NCI-H526 (cell line): ENCODE results near the gene LYSET.
"Not testable (repeated sequence)": the region's sequence is repeated elsewhere in the genome, so short reads cannot be mapped to it uniquely, and the experiment has no call there.

Experiments used
- DNase-seq, 2 experiments: peaks; one replicate each; lab custom pipeline; 2025; lab: John Stamatoyannopoulos, UW

The LYSET gene, protein sequence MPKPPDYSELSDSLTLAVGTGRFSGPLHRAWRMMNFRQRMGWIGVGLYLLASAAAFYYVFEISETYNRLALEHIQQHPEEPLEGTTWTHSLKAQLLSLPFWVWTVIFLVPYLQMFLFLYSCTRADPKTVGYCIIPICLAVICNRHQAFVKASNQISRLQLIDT

DNA sequence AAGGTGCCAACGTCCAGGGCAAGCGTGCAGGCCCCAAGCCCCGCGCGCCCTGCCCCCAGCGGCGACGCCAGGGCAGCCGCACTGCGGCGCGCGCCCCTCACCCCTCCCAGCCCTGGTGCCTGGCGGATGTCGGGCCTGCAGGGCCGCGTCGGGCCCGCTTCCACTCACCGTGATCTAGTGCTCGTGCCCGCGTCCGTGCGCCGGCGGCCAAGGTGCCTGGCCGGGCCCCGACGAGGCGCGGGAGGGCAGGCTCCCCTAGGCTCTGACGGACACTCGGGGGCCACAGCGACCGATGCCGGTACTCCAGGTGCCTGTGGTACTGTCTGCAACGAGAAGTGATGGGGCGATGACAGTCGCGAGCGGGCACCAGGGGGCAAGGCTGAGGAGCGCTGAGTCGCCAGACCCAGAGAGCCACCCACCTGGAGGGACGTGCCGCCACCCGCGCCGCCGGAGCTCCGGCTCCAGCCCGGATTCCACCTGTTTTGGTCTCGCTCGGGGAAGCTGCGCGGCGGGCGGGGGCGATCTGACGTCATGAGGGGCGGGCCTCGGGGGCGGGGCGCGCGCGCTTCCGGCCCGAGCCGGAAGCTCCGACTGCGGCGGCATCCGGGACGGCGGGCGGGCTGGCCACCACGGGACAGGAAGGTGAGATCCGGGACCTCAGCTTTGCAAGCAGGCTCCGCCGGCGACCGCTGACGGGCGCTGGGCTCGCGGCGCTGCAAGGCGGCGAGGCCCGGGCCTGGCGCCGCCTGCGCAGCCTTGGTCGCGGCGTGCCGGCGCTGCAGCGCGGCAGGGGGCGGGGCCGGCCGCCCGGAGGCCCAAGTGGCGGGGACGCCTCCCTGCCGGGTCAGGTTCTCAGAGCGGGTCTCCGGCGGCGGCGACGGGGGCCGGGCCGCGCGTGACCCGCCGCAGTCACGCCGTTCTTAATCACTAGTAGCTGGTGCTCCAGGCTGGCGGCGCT, at the start of gene LYSET, which contains the start of gene MOAP1:
Gene LYSET (plus strand): TSS at position 927 of the 958 bp plus-strand sequence. CDS start 89 bp downstream, outside the sequence.
Gene MOAP1 (minus strand): TSS at position 507 of the 958 bp plus-strand sequence. CDS start 655 bp downstream, outside the sequence.
- DNase-seq = peak; percentile 73 to 92

DNA sequence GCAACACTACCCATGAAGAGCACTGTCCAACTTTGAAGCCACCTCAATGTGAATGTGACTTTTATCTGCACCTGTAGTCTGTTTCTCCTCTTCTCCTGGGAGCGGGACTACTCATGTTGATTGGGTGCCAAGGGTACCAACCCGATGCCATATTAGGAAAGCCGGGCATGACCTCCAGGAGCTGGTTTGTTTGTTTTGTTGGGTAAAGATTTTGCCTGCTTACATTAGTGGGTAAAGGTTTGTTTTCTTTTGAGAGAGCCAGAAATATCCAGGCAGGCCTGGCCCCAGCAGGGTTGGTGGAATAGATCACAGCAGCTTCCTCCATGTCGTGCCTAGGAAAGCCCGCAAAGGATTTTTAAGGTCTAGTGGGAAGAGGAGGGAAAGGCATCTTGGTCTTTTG, 49.7 kb upstream of the LYSET start:
- no peak for DNase-seq

DNA sequence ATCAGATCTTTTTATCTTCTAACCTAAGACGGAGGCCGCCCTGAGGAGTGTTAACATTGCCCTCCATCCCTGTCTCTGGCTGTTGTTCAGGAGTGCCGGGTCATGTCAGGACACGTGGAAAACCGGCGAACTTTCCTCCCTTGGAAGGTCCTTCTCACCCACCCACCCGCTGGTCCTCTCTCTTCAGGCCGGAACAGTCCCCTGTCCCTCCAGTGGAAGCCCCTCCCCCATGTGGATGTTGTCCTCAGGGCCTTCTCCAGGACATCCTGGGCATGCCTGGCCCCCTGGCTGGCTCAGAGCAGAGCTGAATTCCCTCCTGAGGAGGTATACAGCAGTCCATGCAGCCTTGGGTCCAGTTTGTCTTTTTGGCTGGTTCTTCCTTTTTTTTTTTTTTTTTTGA, 49.1 kb upstream of the LYSET start:
- no peak for DNase-seq

DNA sequence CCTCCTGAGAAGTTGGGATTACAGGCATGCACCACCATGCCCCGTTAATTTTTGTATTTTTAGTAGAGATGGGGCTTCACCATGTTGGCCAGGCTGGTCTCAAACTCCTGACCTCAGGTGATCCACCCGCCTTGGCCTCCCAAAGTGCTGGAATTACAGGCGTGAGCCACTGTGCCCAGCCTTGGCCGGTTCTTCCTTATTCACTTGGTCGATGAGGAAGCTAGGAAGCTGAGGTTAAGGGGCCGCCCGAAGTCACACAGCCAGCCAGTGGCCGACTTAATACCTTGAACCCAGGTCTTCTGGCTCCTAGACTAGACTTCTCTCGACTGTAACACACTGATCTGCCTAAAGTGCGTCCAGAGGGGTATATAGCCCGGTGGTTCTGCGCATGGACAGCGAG, 48.6 kb upstream of the LYSET start:
- DNase-seq = not testable (repeated sequence)

DNA sequence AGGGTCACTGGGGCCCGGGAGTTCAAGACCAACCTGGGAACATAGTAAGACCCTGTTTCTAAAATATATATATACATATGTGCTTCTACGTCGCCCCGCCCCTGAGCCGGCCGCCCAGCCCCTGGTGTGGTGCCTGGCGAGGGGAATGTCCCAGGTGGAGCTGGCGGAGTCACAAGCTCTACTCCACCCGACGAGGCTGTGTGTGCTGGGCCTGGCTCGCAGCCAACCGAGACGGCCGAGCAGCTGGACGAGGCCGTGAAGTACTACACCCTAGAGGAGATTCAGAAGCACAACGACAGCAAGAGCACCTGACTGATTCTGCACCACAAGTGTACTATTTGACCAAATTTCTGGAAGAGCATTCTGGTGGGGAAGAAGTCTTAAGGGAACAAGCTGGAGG, 47.3 kb upstream of the LYSET start:
- DNase-seq = peak; percentile 8 to 49

DNA sequence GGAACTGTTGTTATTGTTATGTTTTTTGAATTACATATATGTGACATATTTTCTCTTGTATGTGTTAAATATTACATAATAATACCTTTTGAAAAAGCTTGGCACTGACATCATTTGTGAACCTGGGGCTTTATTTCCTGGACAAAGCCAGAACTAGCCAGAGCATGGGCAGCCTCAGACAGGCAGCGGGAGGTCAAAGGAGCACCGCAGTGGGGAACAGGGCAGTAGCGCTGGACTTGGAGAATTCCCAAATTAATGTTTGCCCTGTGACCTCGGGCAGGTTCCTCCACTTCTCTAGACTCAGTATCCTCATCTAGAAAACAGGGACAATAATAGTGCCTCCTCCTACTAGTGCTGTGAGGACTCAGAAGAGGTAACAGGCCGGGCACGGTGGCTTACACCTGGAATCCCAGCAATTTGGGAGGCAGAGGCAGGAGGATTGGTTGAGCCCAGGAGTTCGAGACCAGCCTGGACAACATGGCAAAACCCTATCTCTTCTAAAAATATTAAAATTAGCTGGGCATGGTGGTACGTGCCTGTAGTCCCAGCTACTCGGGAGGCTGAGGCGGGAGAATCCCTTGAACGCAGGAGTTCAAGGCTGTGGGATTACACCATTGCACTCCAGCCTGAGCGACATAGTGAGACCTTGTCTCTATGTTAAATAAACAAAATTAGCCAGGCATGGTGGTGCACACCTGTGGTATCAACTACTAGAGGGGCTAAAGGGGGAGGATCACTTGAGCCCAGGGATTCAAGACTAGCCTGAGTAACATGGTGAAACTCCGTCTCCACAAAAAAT, 42.1 kb upstream of the LYSET start:
- DNase-seq = no peak

DNA sequence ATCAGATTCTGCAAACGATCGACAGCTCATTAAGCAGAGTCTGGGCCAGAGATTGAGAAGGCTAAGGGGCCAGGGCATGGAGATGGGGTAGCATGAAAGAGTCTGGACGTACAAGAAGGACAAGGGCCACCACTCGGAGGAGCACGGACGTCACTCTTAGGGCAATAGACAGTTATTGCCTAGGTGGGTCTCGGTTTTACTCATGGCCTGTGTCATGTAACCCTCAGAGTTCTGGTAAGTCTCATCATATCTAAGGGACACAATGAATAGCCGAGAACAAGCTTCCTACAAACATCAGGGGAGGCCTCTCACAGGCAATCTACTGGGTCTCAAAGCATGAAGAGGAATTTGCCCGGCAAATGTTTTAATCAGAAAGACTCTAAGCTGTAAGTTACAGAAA, 39.0 kb upstream of the LYSET start:
- DNase-seq = no peak

DNA sequence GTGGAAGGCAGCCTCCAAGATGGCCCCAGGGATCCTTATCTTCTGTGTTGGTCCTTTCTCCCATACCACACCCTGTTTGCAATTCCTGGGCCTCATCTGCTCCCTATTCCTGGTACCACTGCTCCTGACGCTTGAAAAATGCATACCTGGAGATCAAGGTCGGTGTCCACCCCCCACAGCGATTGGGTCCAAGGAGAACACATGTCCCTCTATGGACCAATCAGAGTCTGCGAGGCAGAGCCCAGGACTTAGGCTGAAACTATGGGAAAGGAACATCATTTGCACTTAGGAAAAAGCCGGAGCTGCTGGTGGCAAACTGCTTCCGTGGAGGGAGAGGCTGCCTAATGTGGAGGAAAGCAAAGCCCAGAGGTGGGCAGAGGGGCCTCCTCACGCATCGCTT, 36.1 kb upstream of the LYSET start:
- DNase-seq = no peak

DNA sequence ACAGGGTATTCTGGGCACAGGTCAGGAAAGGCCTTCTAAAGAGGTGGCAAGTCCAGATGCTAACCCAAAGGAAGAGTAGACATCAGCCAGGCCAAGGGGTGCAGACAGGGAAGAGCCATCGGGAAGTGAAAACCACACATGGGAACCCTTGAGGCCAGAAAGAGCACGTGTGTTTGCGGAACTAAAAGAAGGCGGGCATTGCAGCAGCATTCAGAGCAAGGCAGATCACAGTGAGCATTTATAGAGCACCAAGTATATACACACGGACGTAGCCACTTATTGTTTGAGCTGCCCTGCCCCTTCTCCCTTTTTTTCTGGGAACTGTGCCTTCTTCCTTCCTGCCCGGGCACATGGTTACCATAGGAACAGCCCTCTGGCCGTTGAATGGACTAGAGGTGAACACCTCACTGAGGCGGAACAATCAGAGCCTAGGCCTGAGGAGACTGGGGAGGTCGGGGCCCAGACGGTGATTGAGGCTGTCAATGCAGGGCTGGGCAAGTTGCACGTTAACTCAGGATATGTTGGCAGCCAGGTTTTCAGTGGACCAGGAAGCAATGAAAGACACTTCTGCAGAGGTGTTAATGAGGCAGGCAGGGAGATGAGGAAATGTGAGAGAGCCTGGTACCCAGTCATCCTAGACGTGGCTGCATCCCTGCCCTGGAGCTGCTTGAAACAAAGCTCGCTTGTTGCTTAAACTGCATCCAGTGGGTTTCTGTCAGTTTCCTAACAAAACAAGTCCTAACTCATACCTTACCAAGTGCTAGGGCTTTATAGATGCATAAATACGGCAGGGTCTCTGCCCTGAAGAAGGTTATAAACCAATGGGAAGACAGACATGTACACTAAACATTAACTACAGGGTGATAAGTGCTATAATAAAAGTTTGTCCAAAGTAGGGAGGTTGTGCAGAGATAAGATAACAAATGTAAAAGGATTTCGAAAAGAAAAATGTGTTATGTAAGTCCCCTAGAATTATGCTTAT, 34.6 kb upstream of the LYSET start:
- DNase-seq = peak in 1 of 2 experiments; percentile 18

DNA sequence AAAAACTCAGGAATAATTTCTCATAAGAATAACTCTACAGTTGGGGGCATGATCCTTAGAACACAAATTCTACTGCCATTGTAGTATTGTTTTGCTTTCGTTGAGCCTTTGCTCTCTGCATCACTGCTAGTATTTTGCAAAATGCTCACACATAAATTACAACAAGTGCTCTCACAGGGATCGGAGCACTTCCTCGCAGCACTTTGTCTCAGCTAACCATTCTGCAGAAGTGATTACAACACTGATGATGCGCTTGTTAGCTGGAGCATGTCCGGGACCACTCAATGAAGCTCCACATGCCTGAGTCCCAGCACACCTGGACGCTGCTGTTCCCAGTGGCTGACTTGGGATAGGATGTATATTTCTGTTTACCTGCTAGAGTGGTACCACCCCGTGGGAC, 32.0 kb upstream of the LYSET start:
- DNase-seq = no peak

DNA sequence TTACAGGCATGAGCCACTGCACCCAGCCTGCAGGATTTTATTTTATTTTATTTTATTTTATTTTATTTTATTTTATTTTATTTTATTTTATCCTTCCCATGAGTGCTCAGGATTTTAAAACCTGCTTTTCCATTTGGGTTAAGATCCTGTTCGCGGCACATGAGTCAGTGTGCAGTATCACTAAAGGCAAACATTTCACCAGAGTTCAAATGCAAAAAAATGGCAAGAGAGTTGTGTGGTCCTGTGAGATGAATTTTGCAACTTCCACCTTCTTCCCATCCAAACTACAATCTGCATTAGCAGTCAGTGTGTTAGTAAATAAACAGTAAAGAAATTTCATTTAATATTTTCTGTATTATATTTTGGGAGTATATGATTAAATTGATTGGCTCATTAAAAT, 29.4 kb upstream of the LYSET start:
- DNase-seq = no peak

DNA sequence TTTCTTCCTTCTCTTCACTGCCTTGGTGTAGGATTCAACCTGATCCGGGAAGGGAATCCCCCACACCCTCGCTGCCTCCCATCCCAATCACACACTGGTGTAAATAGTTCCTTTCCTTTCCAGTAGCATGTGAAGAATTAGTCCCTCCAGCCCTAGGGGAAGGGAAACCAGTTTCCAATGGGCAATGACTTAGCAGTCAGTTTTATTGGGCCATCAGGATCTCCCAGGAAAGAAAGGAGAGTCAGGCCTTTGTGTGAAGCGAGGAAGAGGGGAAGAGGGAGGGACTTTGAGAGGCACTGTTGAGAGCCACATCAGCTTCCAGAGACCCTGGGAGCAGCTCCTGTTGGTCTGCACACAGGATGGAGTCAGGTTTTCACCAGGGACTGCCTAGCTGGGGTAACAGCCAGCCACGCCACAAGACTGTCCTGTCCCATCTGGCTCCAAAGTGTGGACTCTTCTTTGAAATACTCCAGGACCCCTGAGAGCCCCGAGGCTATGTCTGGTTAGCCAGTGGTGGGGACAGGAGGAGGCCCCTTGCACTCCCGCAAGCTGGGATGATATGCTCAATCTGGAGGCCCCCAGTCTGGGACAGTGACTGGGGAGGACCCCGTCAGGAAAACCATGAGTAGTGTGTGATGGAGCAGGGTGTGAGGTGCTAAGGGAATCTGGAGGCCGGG, 28.3 kb upstream of the LYSET start:
- no peak for DNase-seq

DNA sequence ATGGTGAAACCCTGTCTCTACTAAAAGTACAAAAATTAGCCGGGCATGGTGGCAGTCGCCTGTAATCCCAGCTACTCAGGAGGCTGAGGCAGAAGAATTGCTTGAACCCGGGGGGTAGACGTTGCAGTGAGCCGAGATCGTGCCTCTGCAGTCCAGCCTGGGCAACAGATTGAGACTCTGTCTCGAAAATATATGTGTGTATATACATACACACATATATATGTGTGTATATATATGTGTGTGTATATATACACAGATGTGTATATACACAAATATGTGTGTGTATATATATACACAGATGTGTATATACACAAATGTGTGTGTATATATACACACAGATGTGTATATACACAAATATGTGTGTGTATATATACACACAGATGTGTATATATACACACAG, 26.8 kb upstream of the LYSET start:
- not testable (repeated sequence) for DNase-seq

DNA sequence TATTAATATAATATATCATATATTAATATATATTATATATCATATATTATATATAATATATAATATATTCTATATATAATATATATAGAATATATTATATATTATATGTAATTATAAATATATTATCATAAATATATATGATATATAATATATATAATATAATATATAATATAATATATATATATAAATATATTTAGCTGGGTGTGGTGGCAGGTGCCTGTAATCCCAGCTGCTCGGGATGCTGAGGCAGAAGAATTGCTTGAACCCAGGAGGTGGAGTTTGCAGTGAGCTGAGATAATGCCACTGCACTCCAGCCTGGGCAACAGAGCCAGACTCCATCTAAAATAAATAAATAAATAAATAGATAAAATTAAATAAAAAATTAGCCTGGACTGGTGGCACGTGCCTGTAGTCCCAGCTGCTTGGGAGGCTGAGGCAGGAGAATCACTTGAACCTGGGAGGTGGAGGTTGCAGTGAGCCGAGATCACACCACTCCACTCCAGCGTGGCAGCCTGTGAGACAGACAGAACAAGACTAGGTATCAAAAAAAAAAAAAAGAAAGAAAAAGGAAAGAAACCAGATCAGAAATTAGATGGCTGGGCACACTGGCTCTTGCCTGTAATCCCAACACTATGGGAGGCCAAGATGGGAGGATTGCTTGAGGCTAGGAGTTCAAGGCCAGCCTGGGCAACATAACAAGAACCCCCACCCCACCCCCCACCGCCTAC, 25.3 kb upstream of the LYSET start:
- DNase-seq = not testable (repeated sequence)

DNA sequence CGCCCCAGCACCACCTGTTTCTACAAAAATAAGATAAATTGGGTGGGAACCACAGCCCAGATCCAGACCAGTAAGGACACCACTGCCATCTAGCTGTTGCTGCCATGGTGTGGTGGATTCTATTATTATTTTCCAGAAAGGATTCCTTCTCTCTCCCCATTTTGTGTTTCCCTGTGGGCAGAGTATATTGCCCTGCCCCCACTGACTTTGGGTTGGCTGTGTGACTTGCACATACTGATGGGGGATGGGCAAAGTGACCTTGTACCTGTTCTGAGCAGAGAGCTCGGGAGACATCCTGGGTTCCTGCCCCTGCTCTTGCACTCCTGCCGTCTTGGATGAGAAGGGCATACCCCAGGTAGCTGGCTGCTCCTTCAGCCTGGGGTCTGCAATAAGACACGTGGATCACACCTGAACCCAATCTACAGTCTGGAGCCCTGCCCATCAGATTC, 24.7 kb upstream of the LYSET start:
- DNase-seq = peak; percentile 2 to 49

DNA sequence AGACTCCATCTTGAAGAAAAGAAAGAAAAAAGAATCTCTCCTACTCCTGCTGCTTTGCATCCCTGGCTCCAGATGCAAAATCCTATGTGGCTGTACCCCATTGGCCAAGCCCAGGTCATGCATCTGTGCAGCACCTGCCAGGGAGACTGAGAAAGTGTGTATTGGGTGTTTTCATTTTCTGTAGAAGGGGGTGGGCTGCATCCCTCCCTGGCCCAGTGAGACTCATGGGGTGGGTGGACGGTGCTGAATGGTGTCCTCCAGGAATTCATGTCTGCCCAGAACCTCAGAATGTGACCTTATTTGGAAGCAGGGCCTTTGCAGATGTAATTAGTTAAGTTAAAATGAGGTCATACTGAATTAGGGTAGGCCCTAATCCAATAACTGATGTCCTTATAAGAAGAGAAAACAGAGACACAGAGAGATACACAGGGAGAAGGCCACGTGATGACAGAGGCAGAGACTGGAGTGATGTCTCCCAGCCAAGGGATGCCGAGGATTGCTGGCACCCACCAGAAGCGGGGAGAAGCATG, 23.6 kb upstream of the LYSET start:
- DNase-seq = peak in 1 of 2 experiments; percentile 23

DNA sequence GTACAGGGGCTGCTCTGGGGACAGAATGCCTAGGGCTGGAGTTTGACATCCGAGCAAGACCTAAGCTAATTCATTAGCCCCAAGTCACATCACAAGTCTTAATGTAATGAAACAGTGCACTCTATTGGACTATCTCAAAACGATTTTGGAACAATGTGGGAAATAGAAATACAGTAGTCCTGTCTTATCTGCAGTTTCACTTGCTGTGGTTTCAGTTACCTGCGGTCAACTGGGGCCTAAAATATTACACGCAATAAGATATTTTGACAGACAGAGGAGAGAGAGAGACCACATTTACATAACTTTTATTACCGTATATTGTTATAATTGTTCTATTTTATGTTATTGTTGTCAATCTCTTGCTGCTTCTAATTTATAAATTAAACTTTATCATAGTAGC, 21.6 kb upstream of the LYSET start:
- no peak for DNase-seq

DNA sequence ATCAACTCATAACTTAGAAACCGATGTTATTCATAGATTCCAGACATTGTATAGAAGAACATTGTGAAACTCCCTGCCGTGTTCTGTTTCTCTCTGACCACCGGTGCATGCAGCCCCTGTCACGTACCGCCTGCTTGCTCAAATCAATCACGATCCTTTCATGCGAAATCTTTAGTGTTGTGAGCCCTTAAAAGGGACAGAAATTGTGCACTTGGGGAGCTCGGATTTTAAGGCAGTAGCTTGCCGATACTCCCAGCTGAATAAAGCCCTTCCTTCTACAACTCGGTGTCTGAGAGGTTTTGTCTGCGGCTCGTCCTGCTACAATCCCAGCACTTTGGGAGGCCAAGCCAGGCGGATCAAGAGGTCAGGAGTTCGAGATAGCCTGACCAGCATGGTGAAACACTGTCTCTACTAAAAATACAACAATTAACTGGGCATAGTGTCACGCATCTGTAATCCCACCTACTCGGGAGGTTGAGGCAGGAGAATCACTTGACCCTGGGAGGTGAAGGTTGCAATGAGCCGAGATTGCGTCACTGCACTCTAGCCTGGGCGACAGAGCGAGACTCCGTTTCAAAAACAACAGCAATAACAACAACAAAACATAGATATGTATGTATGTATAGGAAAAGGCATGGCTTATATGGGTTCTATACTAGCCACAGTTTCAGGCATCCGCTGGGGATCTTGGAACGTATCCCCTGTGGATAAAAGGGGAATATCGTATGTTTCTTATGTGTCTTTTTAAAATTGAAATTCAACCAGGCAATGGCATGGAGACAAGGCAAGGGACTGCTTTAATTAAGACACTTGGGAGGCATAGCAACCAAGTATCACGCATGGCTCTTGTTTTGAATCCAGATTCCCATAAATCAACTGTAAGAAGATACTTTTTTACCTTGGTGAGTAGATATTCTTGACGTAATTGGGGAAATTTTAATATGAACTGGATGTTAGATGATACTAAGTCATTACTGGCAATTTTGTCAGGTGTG, 19.5 kb upstream of the LYSET start:
- not testable (repeated sequence) for DNase-seq
